Neural cell (in vitro differentiated cells): ENCODE results near the gene NXPE1. TPM values are rescaled to one million over a fixed set of nuclear protein-coding genes. Genes with fewer than 3 reads are reported as not detected.

Experiments used
- H2AFZ ChIP-seq: fragments of 200-600, 300-800 bp; sonication (generic), shearing (Covaris generic); 2 replicates; pipeline ENCODE4 v1.6.0; 2014; ENCODE audit warnings: low read depth, mild to moderate bottlenecking, antibody characterized with exemption, low read length, moderate library complexity
- H3F3A ChIP-seq: fragments of 200-600 bp; shearing (Covaris generic); 2 replicates; pipeline ENCODE4 v1.6.1; 2016; ENCODE audit warnings: mild to moderate bottlenecking, moderate library complexity, mixed read lengths, antibody characterized with exemption, low read length; ENCODE audit not compliant: insufficient read depth, poor library complexity, severe bottlenecking
- H3K27ac ChIP-seq: fragments of 200-600, 300-800 bp; sonication (generic), shearing (Covaris generic); 2 replicates; pipeline ENCODE4 v1.5.1; 2014; ENCODE audit warnings: mild to moderate bottlenecking, low read length, moderate library complexity
- H3K27me3 ChIP-seq: fragments of 300-800, 200-600 bp; sonication (generic), shearing (Covaris generic); 2 replicates; pipeline ENCODE4 v1.6.0; 2014; ENCODE audit warnings: mild to moderate bottlenecking, low read depth, low read length, moderate library complexity; ENCODE audit not compliant: insufficient read depth
- H3K36me3 ChIP-seq: fragments of 300-800, 200-600 bp; sonication (generic), shearing (Covaris generic); 2 replicates; pipeline ENCODE4 v1.5.1; 2014; ENCODE audit warnings: mild to moderate bottlenecking, antibody characterized with exemption, low read length, moderate library complexity; ENCODE audit not compliant: insufficient read depth
- H3K4me2 ChIP-seq: fragments of 300-800, 200-600 bp; sonication (generic), shearing (Covaris generic); 2 replicates; pipeline ENCODE4 v1.6.0; 2014; ENCODE audit warnings: mild to moderate bottlenecking, low read length
- H3K4me3 ChIP-seq: fragments of 300-800, 200-600 bp; sonication (generic), shearing (Covaris generic); 2 replicates; pipeline ENCODE4 v1.5.1; 2014; ENCODE audit warnings: mild to moderate bottlenecking, low read length, moderate library complexity
- H3K79me2 ChIP-seq: fragments of 200-600 bp; shearing (Covaris generic); replicated peaks from 2 replicates; pipeline ENCODE4 v1.6.0; 2014; ENCODE audit warnings: mild to moderate bottlenecking, low read length, moderate library complexity; ENCODE audit not compliant: insufficient read depth
- H3K9ac ChIP-seq: fragments of 300-800, 200-600 bp; sonication (generic), shearing (Covaris generic); 2 replicates; pipeline ENCODE4 v1.6.1; 2016; ENCODE audit warnings: mild to moderate bottlenecking, low read length, mixed read lengths
- H3K9me2 ChIP-seq: fragments of 200-600 bp; shearing (Covaris generic); 2 replicates; pipeline ENCODE4 v1.6.1; 2016; ENCODE audit warnings: mild to moderate bottlenecking, low read length, mixed read lengths; ENCODE audit not compliant: insufficient read depth
- H3K9me3 ChIP-seq: fragments of 200-600, 300-800 bp; sonication (generic), shearing (Covaris generic); 2 replicates; pipeline ENCODE4 v1.6.1; 2016; ENCODE audit warnings: mild to moderate bottlenecking, mixed run types, low read length, moderate library complexity, mixed read lengths
- H4K20me1 ChIP-seq: fragments of 200-600 bp; shearing (Covaris generic); 2 replicates; pipeline ENCODE4 v1.6.1; 2016; ENCODE audit warnings: mild to moderate bottlenecking, mixed run types; ENCODE audit not compliant: insufficient read depth
- CTCF ChIP-seq: fragments of 450-650 bp; IDR thresholded peaks from 2 replicates; pipeline ENCODE4 v1.5.1; 2014; ENCODE audit warnings: antibody characterized with exemption, mild to moderate bottlenecking, moderate library complexity; ENCODE audit not compliant: poor library complexity, severe bottlenecking
- EP300 ChIP-seq: fragments of 450-650 bp; conservative IDR thresholded peaks from 2 replicates; pipeline ENCODE4 v1.6.1; 2014; ENCODE audit warnings: antibody characterized with exemption, mild to moderate bottlenecking, moderate library complexity; ENCODE audit not compliant: poor library complexity, severe bottlenecking
- EZH2 ChIP-seq: fragments of 200-600, 300-800 bp; shearing (Covaris generic), sonication (generic); IDR thresholded peaks from 2 replicates; pipeline ENCODE4 v1.6.1; 2014; ENCODE audit warnings: antibody characterized with exemption, low read length, borderline replicate concordance, mild to moderate bottlenecking; ENCODE audit not compliant: insufficient read depth, poor library complexity, severe bottlenecking
- MXI1 ChIP-seq: fragments of 450-650 bp; conservative IDR thresholded peaks from 2 replicates; pipeline ENCODE4 v1.6.1; 2014; ENCODE audit warnings: antibody characterized with exemption, mild to moderate bottlenecking; ENCODE audit not compliant: poor library complexity, severe bottlenecking
- POLR2AphosphoS5 ChIP-seq: IDR thresholded peaks from 2 replicates; pipeline ENCODE4 v1.6.1; 2012
- RAD21 ChIP-seq: fragments of 450-650 bp; conservative IDR thresholded peaks from 2 replicates; pipeline ENCODE4 v1.6.1; 2014; ENCODE audit warnings: antibody characterized with exemption, mild to moderate bottlenecking, moderate library complexity
- REST ChIP-seq: IDR thresholded peaks from 2 replicates; pipeline ENCODE4 v1.6.1; 2012; ENCODE audit warnings: borderline replicate concordance
- SMC3 ChIP-seq: fragments of 450-650 bp; conservative IDR thresholded peaks from 2 replicates; pipeline ENCODE4 v1.6.1; 2014; ENCODE audit warnings: antibody characterized with exemption, mild to moderate bottlenecking, moderate library complexity; ENCODE audit not compliant: poor library complexity
- TAF1 ChIP-seq: IDR thresholded peaks from 2 replicates; pipeline ENCODE4 v1.6.1; 2012; ENCODE audit warnings: low read depth
- polyA plus RNA-seq: library from polyadenylated mRNA; depleted of rRNA; stranded (reverse); fragments of >200 nt; gene quantifications from 2 replicates; pipeline ENCODE4 v1.2.3, GENCODE V29; 2014

Gene NXPE1
- polyA plus RNA-seq, 1 donor from 2014 or later = not detected

GRCh38 chr11:114556135-114556534 is 3.5 kb downstream of the NXPE1 start:
- Histone ChIP-seq H2AFZ (no peak overlapping the region), H3K9me2 (no peaks in the 10 kb centered on the region), H3K27me3 (no peaks in the 10 kb centered on the region), H3K4me3 (no peak overlapping the region), H3F3A (no peaks in the 10 kb centered on the region), H3K79me2 (no peaks in the 10 kb centered on the region), H3K9me3 (no peaks in the 10 kb centered on the region), H3K36me3 (no peaks in the 10 kb centered on the region), H4K20me1 (no peaks in the 10 kb centered on the region), H3K9ac (no peak overlapping the region), H3K4me2 (no peak overlapping the region), H3K27ac (no peak overlapping the region)
- no peak for TF ChIP-seq EP300
- TF ChIP-seq POLR2AphosphoS5 = no peak
- TF ChIP-seq RAD21 = no peak
- no peak for TF ChIP-seq MXI1
- TF ChIP-seq EZH2 = no peak
- TF ChIP-seq REST = no peak
- TF ChIP-seq TAF1 = no peak
- TF ChIP-seq SMC3 = no peak
- TF ChIP-seq CTCF = no peak

GRCh38 chr11:114553642-114554041 is 6.0 kb downstream of the NXPE1 start:
- H2AFZ ChIP-seq = no peak overlapping the region
- H3F3A ChIP-seq = no peaks in the 10 kb centered on the region
- no peak overlapping the region for H3K4me3 ChIP-seq
- no peak overlapping the region for H3K27ac ChIP-seq
- no peak for TF ChIP-seq REST
- no peak for TF ChIP-seq MXI1
- no peak for TF ChIP-seq TAF1
- TF ChIP-seq SMC3 = no peak
- TF ChIP-seq POLR2AphosphoS5 = no peak
- no peak for TF ChIP-seq RAD21
- TF ChIP-seq EP300 = no peak
- TF ChIP-seq EZH2 = no peak
- TF ChIP-seq CTCF = no peak
- no peaks in the 10 kb centered on the region for H3K79me2 ChIP-seq
- H3K9me3 ChIP-seq = no peaks in the 10 kb centered on the region
- no peaks in the 10 kb centered on the region for H3K36me3 ChIP-seq
- no peaks in the 10 kb centered on the region for H4K20me1 ChIP-seq
- no peak overlapping the region for H3K9ac ChIP-seq
- H3K4me2 ChIP-seq = no peak overlapping the region
- no peaks in the 10 kb centered on the region for H3K27me3 ChIP-seq
- no peaks in the 10 kb centered on the region for H3K9me2 ChIP-seq
